H1 (cell line): Measurements from ENCODE around the gene TMEM121B. TPM values are rescaled to one million over a fixed set of nuclear protein-coding genes. Genes with fewer than 3 reads are reported as not detected.

Source experiments
- EP300 ChIP-seq, 2 experiments: IDR thresholded peaks; 1 replicate in 1 of 2; 2 replicates in 1 of 2; pipeline ENCODE4 v1.6.1; 2011 to 2012; ENCODE audit warnings: low read depth in 2 of 2, low read length in 2 of 2, mild to moderate bottlenecking in 2 of 2, borderline replicate concordance in 1 of 2, inconsistent platforms in 1 of 2, moderate library complexity in 1 of 2
- KDM5A ChIP-seq: fragments of 200-600 bp; IDR thresholded peaks from 2 replicates; pipeline ENCODE4 v1.7.1; 2012; ENCODE audit warnings: mild to moderate bottlenecking, low read length, inconsistent platforms, mixed read lengths
- polyA plus RNA-seq, 7 experiments: library from polyadenylated mRNA; depleted of rRNA in 3 of 7; stranded (reverse) in 5 of 7; unstranded in 2 of 7; fragments of >200 nt in 5 of 7; fragments of 200-250 nt in 2 of 7; gene quantifications; 1 replicate in 5 of 7; 2 replicates in 1 of 7; 4 replicates in 1 of 7; pipeline versions ENCODE4 v1.2.1 to v1.2.3, GENCODE V29; 2011 to 2013; ENCODE audit warnings: missing spikeins in 2 of 7, mixed read lengths in 2 of 7
- total RNA-seq: library from RNA; stranded (reverse); fragmentation: NEBNext Ultra II Directional; extraction: Animal tissue kit (Norgen Biotek cat#: 25700); gene quantifications from 2 replicates; pipeline ENCODE4 v1.2.1, GENCODE V29; 2021

Gene TMEM121B
- total and polyA plus RNA-seq, 2 of the 8 experiments (the other 6 are each of a cell fraction or from before 2014, with no cell fraction given): 4.3 to 6.9 TPM

GRCh38 chr22:17115945-17116565, 5.1 kb downstream of the TMEM121B start (continued):
- no peak for TF ChIP-seq EP300 (IDR thresholded peaks at IDR 0.05; ENCODE audit: borderline replicate concordance in 1 of 2, low read depth in 2 of 2, low read length in 2 of 2)
- TF ChIP-seq KDM5A: no peak
- TF ChIP-seq, all 59 proteins: peak for 0
